HG03558 (cell line): ENCODE measurements around the gene SLIT1.

ENCODE experiments used
- ATAC-seq: cut with Tn5 transposase; IDR thresholded peaks from one replicate; pipeline ENCODE4 v1.9.1; 2021; ENCODE audit warnings: moderate number of reproducible peaks; ENCODE audit not compliant: unreplicated experiment; ENCODE audit errors: extremely low read depth

The SLIT1 gene

GRCh38 chr10:97144297-97144696 is 41.5 kb downstream of the SLIT1 start:
- ATAC-seq = no peak

- no peak for ATAC-seq
These were observed 42.9 kb downstream of the SLIT1 start for GRCh38 chr10:97142834-97143233.

- no peak for ATAC-seq
These were observed 44.6 kb downstream of the SLIT1 start for GRCh38 chr10:97140902-97141745.

- no peak for ATAC-seq
These were observed 45.5 kb downstream of the SLIT1 start for GRCh38 chr10:97140049-97140846.

- ATAC-seq = no peak
These were observed 46.1 kb downstream of the SLIT1 start for GRCh38 chr10:97139651-97140048.

GRCh38 chr10:97138846-97139245 is 46.9 kb downstream of the SLIT1 start:
- no peak for ATAC-seq

- ATAC-seq = no peak
These were observed 47.6 kb downstream of the SLIT1 start for GRCh38 chr10:97138174-97138573.

- ATAC-seq = no peak
These were observed 49.0 kb downstream of the SLIT1 start for GRCh38 chr10:97136756-97137155.

- no peak for ATAC-seq
These were observed 50.3 kb downstream of the SLIT1 start for GRCh38 chr10:97135464-97135863.

GRCh38 chr10:97134983-97135382 is 50.8 kb downstream of the SLIT1 start:
- no peak for ATAC-seq

GRCh38 chr10:97134110-97134509 is 51.6 kb downstream of the SLIT1 start:
- ATAC-seq = no peak

GRCh38 chr10:97132273-97132672 is 53.5 kb downstream of the SLIT1 start:
- no peak for ATAC-seq

- ATAC-seq = no peak
These were observed 54.1 kb downstream of the SLIT1 start for GRCh38 chr10:97131666-97132065.

GRCh38 chr10:97131181-97131628 is 54.6 kb downstream of the SLIT1 start:
- ATAC-seq = no peak

- ATAC-seq = no peak
These were observed 56.1 kb downstream of the SLIT1 start for GRCh38 chr10:97129666-97130065.

- ATAC-seq = no peak
These were observed 57.1 kb downstream of the SLIT1 start for GRCh38 chr10:97128516-97129154.

- ATAC-seq = no peak
These were observed 57.7 kb downstream of the SLIT1 start for GRCh38 chr10:97128039-97128492.

- ATAC-seq = no peak
These were observed 58.2 kb downstream of the SLIT1 start for GRCh38 chr10:97127509-97127908.

GRCh38 chr10:97124211-97124610 is 61.5 kb downstream of the SLIT1 start:
- ATAC-seq = no peak

GRCh38 chr10:97123765-97124164 is 62.0 kb downstream of the SLIT1 start:
- no peak for ATAC-seq

GRCh38 chr10:97121041-97121440 is 64.7 kb downstream of the SLIT1 start:
- ATAC-seq = no peak
